HS-27A (cell line): ENCODE measurements around the gene EXOSC2.
A peak's percentile ranks its signal among the peaks of the same experiment; 100 is the strongest.

Experiments used
- DNase-seq: peaks from one replicate; pipeline ENCODE4 v3.0.0-alpha.2; 2012; ENCODE audit warnings: low read depth, missing footprints

Gene EXOSC2

GRCh38 chr9:130739081-130739480 is 45.5 kb downstream of the EXOSC2 start:
- DNase-seq: no peak

GRCh38 chr9:130740218-130741023 is 46.8 kb downstream of the EXOSC2 start:
- DNase-seq: no peak

DNA sequence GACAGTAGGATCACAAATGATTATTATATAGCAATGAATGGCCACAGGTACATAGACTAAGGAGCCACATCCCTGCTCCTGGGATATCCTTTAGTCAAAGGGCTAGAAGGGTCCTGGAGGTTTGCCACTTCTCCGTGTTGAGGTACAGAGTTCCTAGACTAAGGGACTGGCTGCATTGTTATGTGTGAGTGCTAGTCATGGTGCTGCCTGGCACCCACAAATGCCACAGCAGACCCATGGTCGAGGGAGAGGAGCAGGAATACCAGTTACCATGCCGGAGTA is 47.4 kb downstream of the EXOSC2 start:
- DNase-seq: no peak

GRCh38 chr9:130741831-130742449 is 48.4 kb downstream of the EXOSC2 start:
- DNase-seq: peak; percentile 77

GRCh38 chr9:130743656-130744055 is 50.1 kb downstream of the EXOSC2 start:
- no peak for DNase-seq

DNA sequence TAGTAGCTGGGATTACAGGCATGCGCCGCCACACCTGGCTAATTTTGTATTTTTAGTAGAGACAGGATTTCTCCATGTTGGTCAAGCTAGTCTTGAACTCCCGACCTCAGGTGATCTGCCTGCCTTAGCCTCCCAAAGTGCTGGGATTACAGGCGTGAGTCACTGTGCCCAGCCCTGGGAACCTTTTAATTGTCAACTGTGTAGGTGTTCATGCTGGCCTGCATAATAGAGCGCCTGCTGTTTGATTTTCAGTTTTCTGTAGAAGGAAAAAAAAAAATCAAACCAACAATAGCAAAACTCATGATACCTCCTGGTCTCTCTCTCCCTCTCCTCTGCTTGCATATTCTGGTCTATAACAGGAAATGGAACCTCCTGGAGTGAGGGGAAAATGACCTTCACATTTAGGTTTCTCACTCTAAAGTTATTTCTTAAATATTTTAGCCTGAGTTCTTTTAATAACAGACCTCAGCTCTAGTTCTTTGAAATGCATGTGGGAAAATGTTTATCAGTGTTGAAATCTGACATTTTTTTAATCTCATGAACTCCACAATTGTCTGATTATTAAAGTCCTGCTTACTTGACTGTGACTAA is 51.7 kb downstream of the EXOSC2 start:
- DNase-seq: no peak

DNA sequence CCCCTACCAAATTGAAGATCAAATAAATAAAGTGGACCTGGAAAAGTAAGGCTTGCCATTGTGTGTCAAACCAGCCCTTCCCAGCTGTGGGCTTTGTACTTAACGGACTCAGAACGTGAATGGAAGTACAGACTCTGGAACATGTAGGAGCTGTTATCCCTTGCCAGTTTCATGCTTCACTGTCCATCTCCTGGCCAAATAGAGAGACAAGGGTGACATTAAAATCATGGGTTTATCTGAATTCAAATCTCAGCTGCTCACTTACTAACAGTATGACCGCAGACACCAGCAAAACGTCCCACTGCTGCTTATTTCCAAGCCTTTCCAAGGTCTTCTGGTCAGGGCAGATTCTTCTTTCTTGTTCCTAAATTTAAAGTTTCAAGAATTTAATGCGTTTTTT is 52.2 kb downstream of the EXOSC2 start:
- DNase-seq: no peak

DNA sequence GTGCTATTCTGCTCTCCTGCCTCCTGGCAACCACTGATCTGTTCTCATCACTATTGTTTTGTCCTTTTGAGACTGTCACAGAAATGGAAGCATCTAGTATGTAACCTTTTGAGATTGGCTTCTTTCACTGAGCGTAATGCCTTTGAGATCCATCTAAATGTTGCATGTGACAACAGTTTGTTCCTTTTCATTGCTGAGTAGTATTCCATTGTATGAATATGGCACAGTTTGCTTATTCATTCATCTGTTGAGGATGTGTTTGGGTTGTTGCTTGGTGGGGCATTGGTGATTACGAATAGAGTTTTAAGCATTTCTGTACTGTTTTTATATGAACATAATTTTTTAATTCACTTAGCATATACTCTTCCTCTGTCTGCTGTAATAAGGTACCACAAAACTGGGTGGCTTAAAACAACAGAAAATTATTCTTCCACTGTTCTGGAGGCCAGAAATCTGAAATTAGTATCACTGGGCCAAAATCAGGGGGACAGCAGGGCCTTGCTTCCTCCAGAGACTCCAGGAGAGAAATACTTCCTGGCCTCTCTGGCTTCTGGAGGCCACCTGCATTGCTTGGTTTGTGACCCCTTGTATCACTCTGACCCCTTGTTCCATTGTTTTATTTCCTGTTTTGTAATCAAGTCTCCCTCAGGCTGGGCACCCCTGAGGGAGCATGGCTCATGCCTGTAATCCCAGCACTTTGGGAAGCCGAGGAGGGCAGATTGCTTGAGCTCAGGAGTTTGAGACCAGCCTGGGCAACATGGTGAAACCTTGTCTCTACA is 53.0 kb downstream of the EXOSC2 start:
- DNase-seq: no peak

- no peak for DNase-seq
Observed at GRCh38 chr9:130751631-130752355, 58.2 kb downstream of the EXOSC2 start.
